ENCODE results near the gene CBY2.

The CBY2 gene

GRCh38 chr13:45714170-45714569 is 12.1 kb downstream of the CBY2 start:
- Histone ChIP-seq H3K4me3 (ENCODE audit: low read depth in 1 of 2, low read length in 2 of 2) (no peak overlapping the region), H3K27ac (ENCODE audit: low read depth, low read length) (no peak overlapping the region), H3K36me3 (ENCODE audit: control insufficient read depth in 1 of 2, insufficient read depth in 2 of 2, low read length in 2 of 2) (no peaks in the 10 kb centered on the region), H3K27me3 (ENCODE audit: control insufficient read depth in 1 of 2, insufficient read depth in 2 of 2, low read length in 2 of 2) (no peaks in the 10 kb centered on the region), H3K4me1 (ENCODE audit: control insufficient read depth in 1 of 2, insufficient read depth in 2 of 2, low read length in 2 of 2) (no peaks in the 10 kb centered on the region), H3K9ac (ENCODE audit: low read depth in 1 of 2, low read length in 2 of 2) (no peak overlapping the region), H3K9me3 (ENCODE audit: control insufficient read depth in 1 of 2, low read length in 2 of 2) (no peaks in the 10 kb centered on the region)

GRCh38 chr13:45715351-45715750 is 13.2 kb downstream of the CBY2 start:
- Histone ChIP-seq H3K36me3 (ENCODE audit: control insufficient read depth in 1 of 2, insufficient read depth in 2 of 2, low read length in 2 of 2) (no peaks in the 10 kb centered on the region), H3K9ac (ENCODE audit: low read depth in 1 of 2, low read length in 2 of 2) (no peak overlapping the region), H3K9me3 (ENCODE audit: control insufficient read depth in 1 of 2, low read length in 2 of 2) (no peaks in the 10 kb centered on the region), H3K27me3 (ENCODE audit: control insufficient read depth in 1 of 2, insufficient read depth in 2 of 2, low read length in 2 of 2) (no peaks in the 10 kb centered on the region), H3K4me1 (ENCODE audit: control insufficient read depth in 1 of 2, insufficient read depth in 2 of 2, low read length in 2 of 2) (no peaks in the 10 kb centered on the region), H3K4me3 (ENCODE audit: low read depth in 1 of 2, low read length in 2 of 2) (no peak overlapping the region), H3K27ac (ENCODE audit: low read depth, low read length) (no peak overlapping the region)

- no peaks in the 10 kb centered on the region for H3K27me3 ChIP-seq (ENCODE audit: control insufficient read depth in 1 of 2, insufficient read depth in 2 of 2, low read length in 2 of 2)
- no peak overlapping the region for H3K9ac ChIP-seq (ENCODE audit: low read depth in 1 of 2, low read length in 2 of 2)
- H3K4me1 ChIP-seq (ENCODE audit: control insufficient read depth in 1 of 2, insufficient read depth in 2 of 2, low read length in 2 of 2): no peaks in the 10 kb centered on the region
- no peaks in the 10 kb centered on the region for H3K36me3 ChIP-seq (ENCODE audit: control insufficient read depth in 1 of 2, insufficient read depth in 2 of 2, low read length in 2 of 2)
- H3K4me3 ChIP-seq (ENCODE audit: low read depth in 1 of 2, low read length in 2 of 2): no peak overlapping the region
- no peak overlapping the region for H3K27ac ChIP-seq (ENCODE audit: low read depth, low read length)
- H3K9me3 ChIP-seq (ENCODE audit: control insufficient read depth in 1 of 2, low read length in 2 of 2): no peaks in the 10 kb centered on the region
Measured at GRCh38 chr13:45717349-45717748, 15.2 kb downstream of the CBY2 start.

GRCh38 chr13:45718063-45718462 is 15.9 kb downstream of the CBY2 start:
- H3K27me3 ChIP-seq (ENCODE audit: control insufficient read depth in 1 of 2, insufficient read depth in 2 of 2, low read length in 2 of 2): no peaks in the 10 kb centered on the region
- no peak overlapping the region for H3K4me3 ChIP-seq (ENCODE audit: low read depth in 1 of 2, low read length in 2 of 2)
- H3K9ac ChIP-seq (ENCODE audit: low read depth in 1 of 2, low read length in 2 of 2): no peak overlapping the region
- H3K9me3 ChIP-seq (ENCODE audit: control insufficient read depth in 1 of 2, low read length in 2 of 2): no peaks in the 10 kb centered on the region
- no peaks in the 10 kb centered on the region for H3K4me1 ChIP-seq (ENCODE audit: control insufficient read depth in 1 of 2, insufficient read depth in 2 of 2, low read length in 2 of 2)
- no peak overlapping the region for H3K27ac ChIP-seq (ENCODE audit: low read depth, low read length)
- H3K36me3 ChIP-seq (ENCODE audit: control insufficient read depth in 1 of 2, insufficient read depth in 2 of 2, low read length in 2 of 2): no peaks in the 10 kb centered on the region

- no peak overlapping the region for H3K4me3 ChIP-seq (ENCODE audit: low read depth in 1 of 2, low read length in 2 of 2)
- no peaks in the 10 kb centered on the region for H3K36me3 ChIP-seq (ENCODE audit: control insufficient read depth in 1 of 2, insufficient read depth in 2 of 2, low read length in 2 of 2)
- no peak overlapping the region for H3K27ac ChIP-seq (ENCODE audit: low read depth, low read length)
- no peaks in the 10 kb centered on the region for H3K4me1 ChIP-seq (ENCODE audit: control insufficient read depth in 1 of 2, insufficient read depth in 2 of 2, low read length in 2 of 2)
- H3K27me3 ChIP-seq (ENCODE audit: control insufficient read depth in 1 of 2, insufficient read depth in 2 of 2, low read length in 2 of 2): no peaks in the 10 kb centered on the region
- no peak overlapping the region for H3K9ac ChIP-seq (ENCODE audit: low read depth in 1 of 2, low read length in 2 of 2)
- H3K9me3 ChIP-seq (ENCODE audit: control insufficient read depth in 1 of 2, low read length in 2 of 2): no peaks in the 10 kb centered on the region
Measured at GRCh38 chr13:45718992-45719391, 16.9 kb downstream of the CBY2 start.

- H3K9ac ChIP-seq (ENCODE audit: low read depth in 1 of 2, low read length in 2 of 2): no peak overlapping the region
- no peaks in the 10 kb centered on the region for H3K27me3 ChIP-seq (ENCODE audit: control insufficient read depth in 1 of 2, insufficient read depth in 2 of 2, low read length in 2 of 2)
- no peaks in the 10 kb centered on the region for H3K9me3 ChIP-seq (ENCODE audit: control insufficient read depth in 1 of 2, low read length in 2 of 2)
- no peaks in the 10 kb centered on the region for H3K36me3 ChIP-seq (ENCODE audit: control insufficient read depth in 1 of 2, insufficient read depth in 2 of 2, low read length in 2 of 2)
- no peaks in the 10 kb centered on the region for H3K4me1 ChIP-seq (ENCODE audit: control insufficient read depth in 1 of 2, insufficient read depth in 2 of 2, low read length in 2 of 2)
- no peak overlapping the region for H3K27ac ChIP-seq (ENCODE audit: low read depth, low read length)
- H3K4me3 ChIP-seq (ENCODE audit: low read depth in 1 of 2, low read length in 2 of 2): no peak overlapping the region
Measured at GRCh38 chr13:45721203-45721731, 19.1 kb downstream of the CBY2 start.

GRCh38 chr13:45723798-45724197 is 21.7 kb downstream of the CBY2 start:
- Histone ChIP-seq H3K4me1 (ENCODE audit: control insufficient read depth in 1 of 2, insufficient read depth in 2 of 2, low read length in 2 of 2) (no peaks in the 10 kb centered on the region), H3K36me3 (ENCODE audit: control insufficient read depth in 1 of 2, insufficient read depth in 2 of 2, low read length in 2 of 2) (no peaks in the 10 kb centered on the region), H3K9me3 (ENCODE audit: control insufficient read depth in 1 of 2, low read length in 2 of 2) (no peaks in the 10 kb centered on the region), H3K9ac (ENCODE audit: low read depth in 1 of 2, low read length in 2 of 2) (no peak overlapping the region), H3K27ac (ENCODE audit: low read depth, low read length) (no peak overlapping the region), H3K4me3 (ENCODE audit: low read depth in 1 of 2, low read length in 2 of 2) (no peak overlapping the region), H3K27me3 (ENCODE audit: control insufficient read depth in 1 of 2, insufficient read depth in 2 of 2, low read length in 2 of 2) (no peaks in the 10 kb centered on the region)

- H3K27ac ChIP-seq (ENCODE audit: low read depth, low read length): no peak overlapping the region
- H3K9ac ChIP-seq (ENCODE audit: low read depth in 1 of 2, low read length in 2 of 2): no peak overlapping the region
- no peaks in the 10 kb centered on the region for H3K4me1 ChIP-seq (ENCODE audit: control insufficient read depth in 1 of 2, insufficient read depth in 2 of 2, low read length in 2 of 2)
- H3K4me3 ChIP-seq (ENCODE audit: low read depth in 1 of 2, low read length in 2 of 2): no peak overlapping the region
- H3K9me3 ChIP-seq (ENCODE audit: control insufficient read depth in 1 of 2, low read length in 2 of 2): no peaks in the 10 kb centered on the region
- no peaks in the 10 kb centered on the region for H3K36me3 ChIP-seq (ENCODE audit: control insufficient read depth in 1 of 2, insufficient read depth in 2 of 2, low read length in 2 of 2)
- no peaks in the 10 kb centered on the region for H3K27me3 ChIP-seq (ENCODE audit: control insufficient read depth in 1 of 2, insufficient read depth in 2 of 2, low read length in 2 of 2)
Measured at GRCh38 chr13:45728759-45729158, 26.6 kb downstream of the CBY2 start.

- no peak overlapping the region for H3K9ac ChIP-seq (ENCODE audit: low read depth in 1 of 2, low read length in 2 of 2)
- H3K27ac ChIP-seq (ENCODE audit: low read depth, low read length): no peak overlapping the region
- H3K36me3 ChIP-seq (ENCODE audit: control insufficient read depth in 1 of 2, insufficient read depth in 2 of 2, low read length in 2 of 2): no peaks in the 10 kb centered on the region
- H3K9me3 ChIP-seq (ENCODE audit: control insufficient read depth in 1 of 2, low read length in 2 of 2): no peaks in the 10 kb centered on the region
- no peaks in the 10 kb centered on the region for H3K27me3 ChIP-seq (ENCODE audit: control insufficient read depth in 1 of 2, insufficient read depth in 2 of 2, low read length in 2 of 2)
- no peaks in the 10 kb centered on the region for H3K4me1 ChIP-seq (ENCODE audit: control insufficient read depth in 1 of 2, insufficient read depth in 2 of 2, low read length in 2 of 2)
- H3K4me3 ChIP-seq (ENCODE audit: low read depth in 1 of 2, low read length in 2 of 2): no peak overlapping the region
Measured at GRCh38 chr13:45731455-45731854, 29.3 kb downstream of the CBY2 start.

- no peak overlapping the region for H3K4me3 ChIP-seq (ENCODE audit: low read depth in 1 of 2, low read length in 2 of 2)
- no peaks in the 10 kb centered on the region for H3K9me3 ChIP-seq (ENCODE audit: control insufficient read depth in 1 of 2, low read length in 2 of 2)
- no peaks in the 10 kb centered on the region for H3K36me3 ChIP-seq (ENCODE audit: control insufficient read depth in 1 of 2, insufficient read depth in 2 of 2, low read length in 2 of 2)
- no peak overlapping the region for H3K27ac ChIP-seq (ENCODE audit: low read depth, low read length)
- no peaks in the 10 kb centered on the region for H3K4me1 ChIP-seq (ENCODE audit: control insufficient read depth in 1 of 2, insufficient read depth in 2 of 2, low read length in 2 of 2)
- H3K27me3 ChIP-seq (ENCODE audit: control insufficient read depth in 1 of 2, insufficient read depth in 2 of 2, low read length in 2 of 2): no peaks in the 10 kb centered on the region
- no peak overlapping the region for H3K9ac ChIP-seq (ENCODE audit: low read depth in 1 of 2, low read length in 2 of 2)
Measured at GRCh38 chr13:45732916-45733315, 30.8 kb downstream of the CBY2 start.

GRCh38 chr13:45733361-45733760 is 31.2 kb downstream of the CBY2 start:
- Histone ChIP-seq H3K27ac (ENCODE audit: low read depth, low read length) (no peak overlapping the region), H3K9me3 (ENCODE audit: control insufficient read depth in 1 of 2, low read length in 2 of 2) (no peaks in the 10 kb centered on the region), H3K36me3 (ENCODE audit: control insufficient read depth in 1 of 2, insufficient read depth in 2 of 2, low read length in 2 of 2) (no peaks in the 10 kb centered on the region), H3K27me3 (ENCODE audit: control insufficient read depth in 1 of 2, insufficient read depth in 2 of 2, low read length in 2 of 2) (no peaks in the 10 kb centered on the region), H3K4me1 (ENCODE audit: control insufficient read depth in 1 of 2, insufficient read depth in 2 of 2, low read length in 2 of 2) (no peaks in the 10 kb centered on the region), H3K4me3 (ENCODE audit: low read depth in 1 of 2, low read length in 2 of 2) (no peak overlapping the region), H3K9ac (ENCODE audit: low read depth in 1 of 2, low read length in 2 of 2) (no peak overlapping the region)

All from duodenal mucosa (tissue), 2 donors.